AG08396 (cell line): ENCODE data around the gene CCBE1.
A peak's percentile ranks its signal among the peaks of the same experiment; 100 is the strongest.

Experiments
- DNase-seq: peaks from one replicate; pipeline ENCODE4 v3.0.0; 2012; ENCODE audit warnings: low spot score, mixed read lengths

CCBE1 gene

DNA sequence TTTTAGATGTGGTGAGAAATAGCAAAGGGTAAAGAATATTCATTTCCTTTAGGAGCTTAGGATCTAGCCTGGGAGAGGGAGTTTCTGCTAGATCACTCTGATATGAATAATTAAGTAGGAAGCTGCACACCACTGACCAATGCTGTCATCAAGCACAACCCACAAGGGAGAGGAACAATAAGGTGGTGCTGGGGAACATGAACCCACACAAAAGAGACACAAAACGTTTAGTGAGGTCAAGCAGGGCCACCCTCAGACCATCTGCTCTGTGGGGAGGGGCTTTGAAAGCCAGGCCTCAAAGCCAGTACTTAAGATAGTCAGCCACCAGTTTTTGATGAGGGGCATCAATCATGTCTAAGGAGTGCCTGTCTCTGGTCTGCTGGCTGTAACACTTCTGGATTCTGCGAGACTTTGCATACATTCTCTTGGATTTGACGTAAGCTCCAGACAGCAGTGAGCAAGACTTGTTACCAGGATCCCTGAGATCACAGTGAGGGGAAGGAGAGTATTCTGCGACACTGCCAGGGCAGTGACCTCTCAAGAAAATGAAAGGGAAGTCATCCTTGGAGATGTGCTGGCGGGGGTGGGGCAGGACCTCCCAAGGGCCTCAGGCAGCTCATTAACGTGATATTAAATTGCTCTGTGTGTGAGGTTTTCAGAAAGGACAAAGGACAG, 127.0 kb downstream of the CCBE1 start:
- DNase-seq: no peak

GRCh38 chr18:59569390-59569791, 127.8 kb downstream of the CCBE1 start:
- DNase-seq: no peak

DNA sequence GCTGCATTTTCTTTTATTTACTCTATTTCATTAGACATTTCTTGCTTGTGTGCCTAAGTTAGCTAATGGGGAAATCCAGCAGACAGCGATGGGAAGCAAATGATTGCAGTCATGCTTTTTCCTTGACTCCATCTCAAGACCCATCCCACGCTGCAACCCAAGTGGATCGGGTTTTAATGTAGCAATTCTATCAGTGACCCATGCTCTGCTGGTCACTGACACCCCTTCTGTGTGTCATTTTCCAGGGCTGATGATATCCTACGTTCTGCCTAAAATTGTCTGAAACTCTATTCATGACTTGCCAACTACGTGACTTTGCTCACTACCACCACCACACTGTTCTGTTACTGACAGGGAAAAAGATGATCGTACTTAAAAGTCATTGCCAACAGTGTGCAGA, 129.8 kb downstream of the CCBE1 start:
- DNase-seq: no peak

DNA sequence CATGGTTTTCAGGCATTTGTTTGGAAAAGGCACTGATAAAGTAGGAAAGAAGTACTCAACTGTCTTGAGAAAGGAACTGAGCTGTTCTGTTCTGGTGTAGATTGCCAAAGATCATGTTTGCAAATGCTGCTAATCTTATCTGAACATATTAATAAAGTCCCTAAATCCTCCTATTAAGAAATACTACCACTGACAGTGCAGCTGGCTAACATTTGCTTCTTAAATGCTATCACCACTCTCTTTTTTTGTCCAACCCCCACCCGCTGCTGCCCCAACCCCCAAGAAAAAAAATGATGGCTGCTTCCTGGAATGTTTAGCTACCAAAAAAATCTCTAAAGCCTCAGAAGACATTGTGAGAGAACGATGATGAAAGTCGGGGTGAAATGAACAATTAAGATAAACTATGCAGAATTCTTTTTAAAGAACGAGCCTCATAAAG, 130.7 kb downstream of the CCBE1 start:
- DNase-seq: no peak

DNA sequence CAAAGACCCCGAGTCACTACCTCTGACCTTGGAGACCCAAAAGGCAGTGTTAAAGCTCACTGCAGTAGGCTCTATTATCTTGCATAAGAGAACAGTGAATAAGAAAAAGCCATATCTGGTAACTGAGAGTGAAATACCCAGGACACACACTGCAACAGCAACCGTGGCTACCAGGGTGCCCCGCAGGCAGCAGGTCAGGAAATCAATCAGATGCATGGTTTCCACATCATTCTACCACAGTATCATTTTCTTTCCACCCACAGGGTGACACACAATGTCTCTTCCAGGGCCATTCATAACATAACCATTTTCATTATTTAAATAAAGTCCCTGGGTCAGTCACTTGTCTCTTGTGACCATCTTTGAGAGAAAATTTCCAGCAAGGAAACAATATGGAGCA, 131.3 kb downstream of the CCBE1 start:
- DNase-seq: no peak

- DNase-seq: no peak
Observed at GRCh38 chr18:59564561-59564960, 132.7 kb downstream of the CCBE1 start.

- no peak for DNase-seq
Observed at GRCh38 chr18:59563176-59563785, 133.9 kb downstream of the CCBE1 start.

DNA sequence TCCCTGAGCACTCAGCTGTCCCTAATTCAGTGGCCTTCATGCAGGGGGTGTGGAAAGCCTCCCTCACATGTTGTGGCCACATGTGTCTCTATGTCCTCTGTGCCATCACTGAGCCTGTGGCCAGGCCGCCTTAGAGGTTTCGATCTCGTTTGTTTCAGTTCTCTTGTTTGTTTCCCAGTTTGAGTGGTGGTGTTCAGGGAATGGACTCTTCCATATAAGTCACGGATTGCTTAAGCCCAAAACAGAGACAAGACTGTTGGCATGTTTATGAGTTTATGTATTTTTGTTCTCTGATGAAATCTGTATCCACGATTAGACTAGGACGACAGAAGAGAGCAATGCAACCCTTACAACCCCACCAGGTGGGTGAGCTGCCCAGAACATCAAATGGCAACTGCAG, 134.5 kb downstream of the CCBE1 start:
- DNase-seq: no peak

DNA sequence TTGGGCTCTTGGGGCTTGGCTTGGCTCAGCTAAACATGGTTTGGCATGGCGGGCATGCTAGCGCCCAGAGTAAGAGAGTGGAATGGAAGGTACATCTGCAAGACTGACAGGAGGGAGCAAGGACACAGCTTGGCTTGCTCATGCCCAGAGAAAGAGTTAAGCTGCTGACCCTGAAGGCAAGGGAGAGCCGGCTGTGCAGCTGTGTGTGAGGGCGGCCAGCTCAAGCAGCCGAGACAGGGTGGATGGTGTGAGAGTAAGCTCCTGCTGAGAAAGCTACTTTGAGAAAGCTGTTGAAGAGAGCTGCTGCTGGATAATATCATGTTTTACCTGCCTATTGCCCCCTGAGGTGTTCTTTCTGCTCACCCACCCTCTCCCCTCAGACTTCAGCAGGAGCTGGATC, 135.6 kb downstream of the CCBE1 start:
- DNase-seq: no peak

- no peak for DNase-seq
Observed at GRCh38 chr18:59560556-59560955, 136.7 kb downstream of the CCBE1 start.

DNA sequence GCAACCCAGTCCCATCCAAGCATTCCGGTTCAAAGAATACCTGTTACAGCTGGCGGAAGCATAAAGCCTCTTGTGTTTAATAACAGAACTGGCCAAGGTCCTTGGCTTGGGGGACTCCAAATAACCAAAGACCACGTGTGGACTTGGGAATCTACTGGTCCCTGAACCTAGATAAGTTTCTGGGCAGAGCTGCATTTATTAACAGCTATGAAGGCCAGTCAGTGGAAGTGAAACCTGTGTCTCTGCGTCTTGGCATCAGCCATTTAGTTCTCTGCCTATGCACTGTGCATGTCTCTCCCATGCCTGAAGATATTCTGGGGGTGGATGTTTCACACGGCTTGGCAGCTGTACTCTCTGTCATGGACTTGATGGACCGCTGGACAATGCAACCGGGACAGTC, 137.7 kb downstream of the CCBE1 start:
- DNase-seq: no peak

DNA sequence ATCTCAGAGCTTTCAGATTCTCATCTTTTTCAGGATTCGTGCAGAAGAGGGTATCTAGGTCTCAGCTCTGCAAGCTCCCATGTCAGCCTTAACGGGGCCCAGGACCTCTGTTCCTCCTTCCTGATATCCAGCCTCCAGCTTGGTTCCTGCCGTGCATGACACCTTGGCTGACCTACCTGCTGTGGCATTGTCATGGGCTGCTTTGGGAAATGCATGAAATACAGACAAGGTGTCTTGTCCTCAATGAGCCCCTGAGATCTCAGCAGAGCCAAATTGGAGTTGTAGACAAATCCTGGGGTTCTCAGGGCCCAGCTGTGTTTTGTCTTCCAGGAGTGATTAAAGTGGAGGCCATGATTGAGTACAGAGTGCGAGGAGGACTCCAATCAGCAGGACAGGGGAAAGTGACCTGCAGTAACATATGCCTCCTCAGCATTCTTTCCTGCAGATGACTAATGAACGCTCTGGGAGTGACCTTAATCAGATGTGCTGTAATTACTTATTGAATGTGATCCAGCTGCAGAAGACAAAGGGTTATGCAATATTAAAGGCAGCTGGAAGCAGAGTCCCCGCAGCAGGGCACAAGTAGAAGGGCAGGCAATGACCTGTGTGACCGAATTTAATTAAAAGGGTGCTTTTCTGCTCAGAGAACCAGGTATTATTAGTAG, 141.1 kb downstream of the CCBE1 start:
- peak; percentile 22 for DNase-seq

- no peak for DNase-seq
Observed at GRCh38 chr18:59554796-59555335, 142.4 kb downstream of the CCBE1 start.

DNA sequence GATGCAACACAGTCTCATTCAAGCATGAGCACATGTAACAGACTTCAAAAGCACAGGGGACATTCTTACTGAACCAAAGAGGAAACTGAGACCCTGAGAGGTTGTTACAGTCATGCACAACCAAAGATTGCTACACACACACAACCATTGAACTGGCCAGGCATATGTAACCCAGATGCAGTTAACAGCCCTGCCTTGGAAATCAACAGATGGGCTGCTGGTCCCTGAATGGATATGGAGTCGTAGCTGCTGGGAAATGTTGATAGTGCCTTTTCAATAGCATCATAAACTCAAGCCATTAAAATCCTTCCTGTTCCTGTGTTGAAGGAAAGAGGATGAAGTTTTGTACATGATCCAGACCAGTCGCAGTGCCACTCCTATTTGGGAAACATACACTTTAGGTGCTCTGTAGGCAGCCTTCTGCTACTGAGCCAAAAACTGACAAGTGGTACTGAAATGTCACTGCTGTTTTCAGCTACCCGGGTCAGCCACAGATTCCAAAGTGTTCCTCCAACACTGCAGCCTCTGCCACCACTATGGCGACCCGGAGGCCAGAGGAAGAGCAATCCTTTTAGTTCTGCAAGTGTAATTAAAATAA, 143.9 kb downstream of the CCBE1 start:
- DNase-seq: no peak

DNA sequence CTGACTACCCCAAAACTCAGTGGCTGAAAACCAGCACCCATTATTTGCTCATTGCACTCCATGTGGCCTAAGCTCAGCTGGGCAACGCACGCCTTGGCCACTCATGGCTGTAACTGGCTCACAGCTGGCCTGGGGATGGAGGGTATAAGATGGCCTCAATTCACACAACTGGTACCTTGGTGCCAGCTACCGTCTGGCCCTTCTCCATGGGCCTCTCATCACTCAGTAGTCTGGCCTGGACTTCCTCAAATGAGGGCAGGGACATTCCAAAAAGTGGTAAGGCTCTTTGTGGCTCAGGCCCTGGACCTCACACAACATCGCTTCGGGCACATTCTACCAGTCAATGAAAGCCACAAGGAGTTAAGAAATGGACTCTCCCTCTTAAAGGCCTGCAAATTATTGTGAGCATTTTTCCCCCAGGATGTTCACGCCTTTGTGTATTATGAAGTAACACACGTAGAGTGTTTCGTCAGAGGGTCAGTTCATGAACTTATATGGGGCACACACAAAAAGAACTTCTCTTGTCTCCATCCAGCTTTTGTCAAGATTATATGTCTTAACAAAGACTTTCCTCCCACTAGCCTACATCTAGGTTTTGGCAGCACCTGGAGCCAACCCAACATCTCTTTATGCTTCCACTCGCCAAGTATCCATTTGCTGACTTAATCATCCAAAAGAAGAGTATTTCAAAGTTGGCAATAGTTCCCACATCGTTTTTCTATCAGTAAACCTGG, 145.2 kb downstream of the CCBE1 start:
- DNase-seq: no peak

DNA sequence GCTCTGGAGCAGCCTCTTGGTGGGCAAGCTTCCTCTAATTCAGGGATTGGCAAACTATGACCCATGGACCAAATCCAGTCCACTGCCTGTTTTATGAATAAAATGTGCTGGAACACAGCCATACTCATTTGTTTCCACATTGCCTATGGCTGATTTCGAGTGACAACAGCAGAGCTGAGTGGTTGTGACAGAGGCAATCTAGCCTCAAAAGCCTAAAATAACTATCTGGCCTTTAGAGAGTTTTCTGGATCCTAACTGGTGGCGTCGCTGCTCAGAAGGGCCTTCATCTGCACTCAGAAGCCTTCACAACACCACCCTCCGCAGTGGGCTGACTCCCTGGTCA, 147.1 kb downstream of the CCBE1 start:
- DNase-seq: no peak

DNA sequence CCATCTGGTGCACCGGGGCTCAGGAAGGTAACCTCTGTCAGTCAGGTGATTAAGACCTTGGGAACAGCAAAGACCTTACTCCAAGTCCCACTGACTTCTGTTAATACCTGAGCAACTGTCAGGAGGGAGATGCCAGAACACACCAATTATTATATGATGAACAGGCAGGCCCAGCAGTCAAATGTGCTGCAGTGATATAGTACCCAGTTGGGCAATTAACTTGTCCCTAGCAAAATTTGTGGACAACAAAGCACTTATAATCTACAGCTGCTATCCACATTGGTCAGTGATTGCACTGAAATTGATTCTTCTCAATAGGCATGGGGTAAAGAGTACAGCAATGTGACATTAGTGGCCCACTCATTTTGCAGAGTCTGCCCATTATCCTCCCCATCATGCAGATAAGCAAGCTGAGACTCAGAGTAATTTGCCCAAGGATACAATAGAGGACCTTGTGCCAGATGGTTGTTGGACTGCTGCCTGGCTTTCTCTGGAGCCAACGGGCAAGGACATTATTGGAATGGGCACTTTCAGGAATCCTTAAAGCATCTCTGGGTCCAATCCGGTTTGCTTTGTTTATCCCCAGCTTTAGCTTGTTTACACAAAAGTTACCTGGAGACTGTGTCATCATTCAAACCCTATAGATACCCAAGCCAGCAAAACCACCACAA, 147.6 kb downstream of the CCBE1 start:
- no peak for DNase-seq

- peak; percentile 54 for DNase-seq
Observed at GRCh38 chr18:59547581-59548182, 149.5 kb downstream of the CCBE1 start.

DNA sequence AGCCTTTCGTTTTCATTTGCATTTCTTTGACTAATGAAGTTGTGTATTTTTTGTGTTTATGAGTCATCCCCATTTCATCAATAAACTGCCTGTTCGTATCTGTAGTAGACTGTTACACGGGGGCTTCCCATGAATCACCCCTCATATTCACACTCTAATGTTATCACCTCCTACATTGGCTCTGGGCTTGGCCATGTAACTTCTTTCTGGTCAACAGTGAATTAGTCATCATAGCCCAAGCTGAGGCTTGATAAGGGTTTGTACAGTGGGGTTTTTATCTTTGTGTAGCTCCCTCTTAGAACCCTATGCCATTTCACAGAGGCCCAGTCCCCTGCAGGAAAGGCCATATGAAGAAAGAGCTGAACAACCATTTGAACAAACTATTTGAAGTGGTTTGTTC, 151.0 kb downstream of the CCBE1 start:
- DNase-seq: peak; percentile 17

GRCh38 chr18:59540780-59541179, 156.4 kb downstream of the CCBE1 start:
- DNase-seq: no peak

GRCh38 chr18:59540346-59540745, 156.9 kb downstream of the CCBE1 start:
- DNase-seq: no peak
